Panc1 (cell line): ENCODE measurements around the gene RCSD1. TPM values are rescaled to one million over a fixed set of nuclear protein-coding genes. Genes with fewer than 3 reads are reported as not detected.

Experiments used
- ATAC-seq: fragments of 200-7000 bp; cut with Tn5 transposase; 2 replicates; pipeline ENCODE4 v1.9.1; 2020; ENCODE audit warnings: mild to moderate bottlenecking, moderate library complexity
- BruUV-seq: library from RNA; stranded (reverse); fragments of 400-500 nt; replicated peaks from 2 replicates; lab custom pipeline; 2021; lab: Mats Ljungman, UMichigan
- CTCF ChIA-PET: fragments of 300-600 bp; sonication (Branson Sonifier 250); formaldehyde crosslinking; loops from one replicate; lab custom pipeline; 2022; ENCODE audit warnings: antibody characterized with exemption; lab: Charles Lee
- POLR2A ChIA-PET: fragments of 300-600 bp; sonication (Branson Sonifier 250); formaldehyde crosslinking; loops from one replicate; lab custom pipeline; 2022; ENCODE audit warnings: antibody characterized with exemption; lab: Charles Lee
- DNase-seq: peaks from one replicate; pipeline ENCODE4 v3.0.0-alpha.2; 2010; ENCODE audit warnings: low read depth, low spot score
- H3K27ac ChIP-seq: 2 replicates; pipeline ENCODE4 v1.5.1; 2011; ENCODE audit warnings: mild to moderate bottlenecking, low read length, inconsistent platforms
- H3K27me3 ChIP-seq: fragments of 200-500 bp; sonication (Bioruptor generic); 2 replicates; pipeline ENCODE4 v1.6.0; 2014; ENCODE audit warnings: low read length, inconsistent platforms; ENCODE audit not compliant: control insufficient read depth, insufficient read depth
- H3K36me3 ChIP-seq: fragments of 200-500 bp; sonication (Bioruptor generic); 2 replicates; pipeline ENCODE4 v1.5.1; 2014; ENCODE audit warnings: inconsistent platforms, mild to moderate bottlenecking, low read length, moderate library complexity; ENCODE audit not compliant: control insufficient read depth, insufficient read depth
- H3K4me1 ChIP-seq: 2 replicates; pipeline ENCODE4 v1.5.1; 2011; ENCODE audit warnings: inconsistent platforms, mild to moderate bottlenecking, low read length, moderate library complexity; ENCODE audit not compliant: control insufficient read depth, insufficient read depth
- H3K4me3 ChIP-seq, 2 experiments: 2 replicates each; pipeline ENCODE4 v1.5.1; 2011 to 2012; ENCODE audit warnings: low read depth in 2 of 2, low read length in 2 of 2, mild to moderate bottlenecking in 2 of 2, inconsistent platforms in 1 of 2, moderate library complexity in 1 of 2
- H3K9me3 ChIP-seq: fragments of 200-500 bp; sonication (Bioruptor generic); 2 replicates; pipeline ENCODE4 v1.5.1; 2014; ENCODE audit warnings: low read depth, mild to moderate bottlenecking, inconsistent platforms, low read length, moderate library complexity; ENCODE audit not compliant: control insufficient read depth, insufficient read depth
- CTCF ChIP-seq: fragments of 450-650 bp; IDR thresholded peaks from 2 replicates; pipeline ENCODE4 v1.5.1; 2017; ENCODE audit warnings: mild to moderate bottlenecking
- POLR2AphosphoS5 ChIP-seq: IDR thresholded peaks from 2 replicates; pipeline ENCODE4 v1.6.1; 2012; ENCODE audit warnings: mild to moderate bottlenecking, low read depth, low read length, moderate library complexity
- SIN3A ChIP-seq: IDR thresholded peaks from 2 replicates; pipeline ENCODE4 v1.6.1; 2012; ENCODE audit warnings: low read depth, mild to moderate bottlenecking, low read length, moderate library complexity, borderline replicate concordance; ENCODE audit not compliant: insufficient read depth
- TCF7L2 ChIP-seq: IDR thresholded peaks from 2 replicates; pipeline ENCODE4 v1.6.1; 2011; ENCODE audit warnings: mild to moderate bottlenecking, low read depth, low read length, inconsistent platforms
- in situ Hi-C: cut with HindIII; loops from 2 replicates; pipeline ENCODE4 v1.10.0; 2016; ENCODE audit warnings: low sequenced_read_pairs, low pct_unique_long_range_greater_than_20kb
- intact Hi-C: fragments of 100-400 bp; cut with micrococcal nuclease; formaldehyde crosslinking; loops from one replicate; pipeline ENCODE4 v1.10.0; 2022; ENCODE audit not compliant: unreplicated experiment
- total RNA-seq: library from RNA; stranded (reverse); gene quantifications from one replicate; pipeline ENCODE4 v1.2.1, GENCODE V29; 2021; ENCODE audit not compliant: unreplicated experiment
- TF ChIP-seq, protein P1 (sequence below), 2 experiments: IDR thresholded peaks; 2 replicates each; pipeline ENCODE4 v1.6.1; 2011 to 2012; ENCODE audit warnings: low read depth in 2 of 2, control low read depth in 1 of 2, low read length in 1 of 2, mild to moderate bottlenecking in 1 of 2, moderate library complexity in 1 of 2; ENCODE audit not compliant: insufficient read depth in 1 of 2

RCSD1 gene
- total RNA-seq, 1 experiment from 2014 or later = 1.4 TPM

DNA sequence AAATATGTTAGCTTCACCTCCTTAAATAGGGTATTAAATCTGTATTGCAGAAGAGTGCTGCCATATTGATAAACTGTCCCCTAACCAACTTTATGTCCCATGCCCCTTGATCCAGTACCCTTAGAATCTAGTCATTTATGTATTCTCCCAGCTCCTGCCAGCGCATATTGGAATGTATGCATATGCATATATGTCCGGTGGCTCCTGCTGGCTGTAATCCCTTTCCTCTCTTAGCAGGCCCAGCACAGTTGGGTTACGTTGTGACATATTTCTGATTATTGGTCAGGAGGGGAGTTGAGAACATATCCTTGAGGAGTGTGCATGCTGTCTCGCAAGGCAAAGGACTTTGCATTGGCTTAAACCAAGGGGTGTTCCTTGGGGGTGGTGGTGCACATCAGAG, 47.3 kb upstream of the RCSD1 start:
- ATAC-seq (no peak), DNase-seq (no peak)
- H3K27me3 ChIP-seq = peaks cover 3% of the 10 kb centered on the region; the same call in 1 of the 2 replicates
- H3K4me3 ChIP-seq = no peak overlapping the region
- BruUV-seq = no TSS peak
- TF ChIP-seq, protein P1, sequence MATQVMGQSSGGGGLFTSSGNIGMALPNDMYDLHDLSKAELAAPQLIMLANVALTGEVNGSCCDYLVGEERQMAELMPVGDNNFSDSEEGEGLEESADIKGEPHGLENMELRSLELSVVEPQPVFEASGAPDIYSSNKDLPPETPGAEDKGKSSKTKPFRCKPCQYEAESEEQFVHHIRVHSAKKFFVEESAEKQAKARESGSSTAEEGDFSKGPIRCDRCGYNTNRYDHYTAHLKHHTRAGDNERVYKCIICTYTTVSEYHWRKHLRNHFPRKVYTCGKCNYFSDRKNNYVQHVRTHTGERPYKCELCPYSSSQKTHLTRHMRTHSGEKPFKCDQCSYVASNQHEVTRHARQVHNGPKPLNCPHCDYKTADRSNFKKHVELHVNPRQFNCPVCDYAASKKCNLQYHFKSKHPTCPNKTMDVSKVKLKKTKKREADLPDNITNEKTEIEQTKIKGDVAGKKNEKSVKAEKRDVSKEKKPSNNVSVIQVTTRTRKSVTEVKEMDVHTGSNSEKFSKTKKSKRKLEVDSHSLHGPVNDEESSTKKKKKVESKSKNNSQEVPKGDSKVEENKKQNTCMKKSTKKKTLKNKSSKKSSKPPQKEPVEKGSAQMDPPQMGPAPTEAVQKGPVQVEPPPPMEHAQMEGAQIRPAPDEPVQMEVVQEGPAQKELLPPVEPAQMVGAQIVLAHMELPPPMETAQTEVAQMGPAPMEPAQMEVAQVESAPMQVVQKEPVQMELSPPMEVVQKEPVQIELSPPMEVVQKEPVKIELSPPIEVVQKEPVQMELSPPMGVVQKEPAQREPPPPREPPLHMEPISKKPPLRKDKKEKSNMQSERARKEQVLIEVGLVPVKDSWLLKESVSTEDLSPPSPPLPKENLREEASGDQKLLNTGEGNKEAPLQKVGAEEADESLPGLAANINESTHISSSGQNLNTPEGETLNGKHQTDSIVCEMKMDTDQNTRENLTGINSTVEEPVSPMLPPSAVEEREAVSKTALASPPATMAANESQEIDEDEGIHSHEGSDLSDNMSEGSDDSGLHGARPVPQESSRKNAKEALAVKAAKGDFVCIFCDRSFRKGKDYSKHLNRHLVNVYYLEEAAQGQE (IDR thresholded peaks at IDR 0.05; ENCODE audit: insufficient read depth in 1 of 2, low read depth in 2 of 2, low read length in 1 of 2) = no peak
- TF ChIP-seq CTCF (no peak), POLR2AphosphoS5 (no peak)
- no peaks in the 10 kb centered on the region for H3K4me1 ChIP-seq
- in situ Hi-C loops (no loop called here), intact Hi-C loops (no loop called here)
- no peak overlapping the region for H3K27ac ChIP-seq
- POLR2A ChIA-PET = no interaction called here
- CTCF ChIA-PET = no interaction called here
- H3K9me3 ChIP-seq = no peaks in the 10 kb centered on the region
- no peaks in the 10 kb centered on the region for H3K36me3 ChIP-seq

- TF ChIP-seq TCF7L2 (no peak), POLR2AphosphoS5 (no peak), CTCF (no peak), SIN3A (no peak)
- TF ChIP-seq, protein P1 (IDR thresholded peaks at IDR 0.05; ENCODE audit: insufficient read depth in 1 of 2, low read depth in 2 of 2, low read length in 1 of 2) = no peak
- intact Hi-C loops = no loop called here
- ChIA-PET POLR2A (no interaction called here), CTCF (no interaction called here)
- no peak for ATAC-seq
- Histone ChIP-seq H3K4me3 (no peak overlapping the region), H3K36me3 (no peaks in the 10 kb centered on the region), H3K27ac (no peak overlapping the region), H3K27me3 (no peaks in the 10 kb centered on the region), H3K4me1 (no peaks in the 10 kb centered on the region), H3K9me3 (no peaks in the 10 kb centered on the region)
- BruUV-seq = no TSS peak
- no peak for DNase-seq
- in situ Hi-C loops = no loop called here
Measured at GRCh38 chr1:167584581-167584980, 45.5 kb upstream of the RCSD1 start.
